D341Med (cell line): Measurements from ENCODE around the gene FBXL17.

Experiments
- DNase-seq: peaks from one replicate; pipeline ENCODE4 v3.0.0; 2012; ENCODE audit warnings: low spot score

FBXL17 gene

GRCh38 chr5:107913494-107913893 is 468.4 kb downstream of the FBXL17 start:
- DNase-seq, result no peak

GRCh38 chr5:107900721-107901120 is 481.2 kb downstream of the FBXL17 start:
- peak; percentile 41 for DNase-seq

- no peak for DNase-seq
Observed at GRCh38 chr5:107894361-107894760, 487.5 kb downstream of the FBXL17 start.

- no peak for DNase-seq
Observed at GRCh38 chr5:107893642-107894041, 488.3 kb downstream of the FBXL17 start.

GRCh38 chr5:107889387-107889786 is 492.5 kb downstream of the FBXL17 start:
- DNase-seq, result no peak

- no peak for DNase-seq
Observed at GRCh38 chr5:107888541-107888940, 493.4 kb downstream of the FBXL17 start.

GRCh38 chr5:107887166-107887943 is 494.5 kb downstream of the FBXL17 start:
- no peak for DNase-seq

- no peak for DNase-seq
Observed at GRCh38 chr5:107885601-107886000, 496.3 kb downstream of the FBXL17 start.

GRCh38 chr5:107884871-107885270 is 497.0 kb downstream of the FBXL17 start:
- DNase-seq, result no peak

- DNase-seq, result no peak
Observed at GRCh38 chr5:107878661-107879060, 503.2 kb downstream of the FBXL17 start.

- no peak for DNase-seq
Observed at GRCh38 chr5:107876906-107877305, 505.0 kb downstream of the FBXL17 start.

- no peak for DNase-seq
Observed at GRCh38 chr5:107876261-107876660, 505.6 kb downstream of the FBXL17 start.

GRCh38 chr5:107875833-107876232 is 506.1 kb downstream of the FBXL17 start:
- DNase-seq, result peak; percentile 25

GRCh38 chr5:107874795-107875194 is 507.1 kb downstream of the FBXL17 start:
- no peak for DNase-seq

GRCh38 chr5:107873877-107874276 is 508.0 kb downstream of the FBXL17 start:
- no peak for DNase-seq

- no peak for DNase-seq
Observed at GRCh38 chr5:107871023-107871422, 510.9 kb downstream of the FBXL17 start.

GRCh38 chr5:107869438-107870115 is 512.3 kb downstream of the FBXL17 start:
- no peak for DNase-seq

GRCh38 chr5:107868650-107869409 is 513.1 kb downstream of the FBXL17 start:
- DNase-seq, result no peak

GRCh38 chr5:107867266-107867665 is 514.6 kb downstream of the FBXL17 start:
- no peak for DNase-seq

- no peak for DNase-seq
Observed at GRCh38 chr5:107864793-107865192, 517.1 kb downstream of the FBXL17 start.

GRCh38 chr5:107863125-107863524 is 518.8 kb downstream of the FBXL17 start:
- no peak for DNase-seq

- no peak for DNase-seq
Observed at GRCh38 chr5:107861565-107861964, 520.3 kb downstream of the FBXL17 start.

GRCh38 chr5:107860044-107860443 is 521.9 kb downstream of the FBXL17 start:
- no peak for DNase-seq
